Measurements from ENCODE around the gene ERICH3.

DNA sequence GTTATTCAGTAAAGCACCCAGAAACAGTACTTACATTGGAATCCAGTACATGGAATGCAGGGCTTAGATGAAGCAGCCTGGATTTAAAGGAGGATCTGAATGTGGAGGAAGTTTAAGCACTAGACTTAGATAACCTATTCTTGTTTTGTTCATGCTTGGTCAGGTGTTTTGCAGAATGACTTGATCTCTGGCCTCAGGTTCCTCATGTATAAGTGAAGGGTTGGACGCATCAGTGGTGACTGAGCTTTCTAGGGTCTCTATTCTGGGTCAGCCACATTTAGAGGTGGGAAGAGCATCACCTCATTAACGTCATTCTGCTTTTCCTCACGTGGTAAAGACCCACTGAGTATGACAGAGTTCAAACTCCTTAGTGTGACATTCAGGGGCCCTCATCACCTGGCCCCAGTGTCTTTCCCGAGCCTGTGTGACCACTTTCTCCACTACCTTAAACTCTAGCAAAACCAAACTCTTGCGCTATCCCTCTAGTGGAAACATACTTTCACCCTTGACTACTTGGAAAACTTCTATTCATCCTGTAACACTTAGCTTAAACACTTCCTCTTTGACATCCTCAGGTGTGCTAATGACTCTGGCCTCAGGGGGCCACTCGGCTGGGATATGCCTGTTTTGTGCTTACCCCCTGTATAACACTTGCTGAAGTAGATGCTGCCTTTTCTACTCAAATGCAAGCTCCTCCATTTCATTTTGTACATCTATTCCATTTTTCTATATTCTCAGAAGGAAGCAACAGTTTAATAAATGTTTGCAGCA lies 871 bp upstream of the ERICH3 start:
- TF ChIP-seq, protein P1, sequence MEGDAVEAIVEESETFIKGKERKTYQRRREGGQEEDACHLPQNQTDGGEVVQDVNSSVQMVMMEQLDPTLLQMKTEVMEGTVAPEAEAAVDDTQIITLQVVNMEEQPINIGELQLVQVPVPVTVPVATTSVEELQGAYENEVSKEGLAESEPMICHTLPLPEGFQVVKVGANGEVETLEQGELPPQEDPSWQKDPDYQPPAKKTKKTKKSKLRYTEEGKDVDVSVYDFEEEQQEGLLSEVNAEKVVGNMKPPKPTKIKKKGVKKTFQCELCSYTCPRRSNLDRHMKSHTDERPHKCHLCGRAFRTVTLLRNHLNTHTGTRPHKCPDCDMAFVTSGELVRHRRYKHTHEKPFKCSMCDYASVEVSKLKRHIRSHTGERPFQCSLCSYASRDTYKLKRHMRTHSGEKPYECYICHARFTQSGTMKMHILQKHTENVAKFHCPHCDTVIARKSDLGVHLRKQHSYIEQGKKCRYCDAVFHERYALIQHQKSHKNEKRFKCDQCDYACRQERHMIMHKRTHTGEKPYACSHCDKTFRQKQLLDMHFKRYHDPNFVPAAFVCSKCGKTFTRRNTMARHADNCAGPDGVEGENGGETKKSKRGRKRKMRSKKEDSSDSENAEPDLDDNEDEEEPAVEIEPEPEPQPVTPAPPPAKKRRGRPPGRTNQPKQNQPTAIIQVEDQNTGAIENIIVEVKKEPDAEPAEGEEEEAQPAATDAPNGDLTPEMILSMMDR (conservative IDR thresholded peaks at IDR 0.05 in 1 of 2, IDR thresholded peaks at IDR 0.05 in 1 of 2; ENCODE audit: extremely low read depth in 1 of 2, insufficient read depth in 1 of 2, low read depth in 1 of 2, low read length in 2 of 2) = no peak
- TF ChIP-seq EZH2 (IDR thresholded peaks at IDR 0.05; ENCODE audit: borderline replicate concordance, low read length) = no peak

Data from mammary epithelial cell (primary cell).